ENCODE data around the gene HIVEP3. TPM values are rescaled to one million over a fixed set of nuclear protein-coding genes. Genes with fewer than 3 reads are reported as not detected.
A peak's percentile ranks its signal among the peaks of the same experiment; 100 is the strongest.

Gene HIVEP3
- total RNA-seq, 1 donor from 2014 or later: 5.7 TPM

- intact Hi-C loops (cut with micrococcal nuclease): no loop called here
- no peaks in the 10 kb centered on the region for H3K9me3 ChIP-seq (replicated peaks)
- H3K4me1 ChIP-seq: peaks cover 23% of the 10 kb centered on the region
- no peak overlapping the region for H3K4me3 ChIP-seq
- TF ChIP-seq, protein P1, sequence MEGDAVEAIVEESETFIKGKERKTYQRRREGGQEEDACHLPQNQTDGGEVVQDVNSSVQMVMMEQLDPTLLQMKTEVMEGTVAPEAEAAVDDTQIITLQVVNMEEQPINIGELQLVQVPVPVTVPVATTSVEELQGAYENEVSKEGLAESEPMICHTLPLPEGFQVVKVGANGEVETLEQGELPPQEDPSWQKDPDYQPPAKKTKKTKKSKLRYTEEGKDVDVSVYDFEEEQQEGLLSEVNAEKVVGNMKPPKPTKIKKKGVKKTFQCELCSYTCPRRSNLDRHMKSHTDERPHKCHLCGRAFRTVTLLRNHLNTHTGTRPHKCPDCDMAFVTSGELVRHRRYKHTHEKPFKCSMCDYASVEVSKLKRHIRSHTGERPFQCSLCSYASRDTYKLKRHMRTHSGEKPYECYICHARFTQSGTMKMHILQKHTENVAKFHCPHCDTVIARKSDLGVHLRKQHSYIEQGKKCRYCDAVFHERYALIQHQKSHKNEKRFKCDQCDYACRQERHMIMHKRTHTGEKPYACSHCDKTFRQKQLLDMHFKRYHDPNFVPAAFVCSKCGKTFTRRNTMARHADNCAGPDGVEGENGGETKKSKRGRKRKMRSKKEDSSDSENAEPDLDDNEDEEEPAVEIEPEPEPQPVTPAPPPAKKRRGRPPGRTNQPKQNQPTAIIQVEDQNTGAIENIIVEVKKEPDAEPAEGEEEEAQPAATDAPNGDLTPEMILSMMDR (IDR thresholded peaks at IDR 0.05; ENCODE audit: borderline replicate concordance): no peak
- no peaks in the 10 kb centered on the region for H3K27me3 ChIP-seq (ENCODE audit: low read depth)
- H3K36me3 ChIP-seq: no peaks in the 10 kb centered on the region
- H3K27ac ChIP-seq (replicated peaks): no peak overlapping the region
- no peak for DNase-seq
These were observed 266.1 kb downstream of the HIVEP3 start for GRCh38 chr1:41652384-41653265.

GRCh38 chr1:41650028-41650880 lies 268.5 kb downstream of the HIVEP3 start:
- Histone ChIP-seq H3K4me1 (peaks cover 23% of the 10 kb centered on the region), H3K9me3 (replicated peaks) (no peaks in the 10 kb centered on the region), H3K27me3 (ENCODE audit: low read depth) (no peaks in the 10 kb centered on the region), H3K36me3 (no peaks in the 10 kb centered on the region), H3K4me3 (no peak overlapping the region), H3K27ac (replicated peaks) (no peak overlapping the region)
- TF ChIP-seq, protein P1 (IDR thresholded peaks at IDR 0.05; ENCODE audit: borderline replicate concordance): no peak
- no peak for DNase-seq
- intact Hi-C loops (cut with micrococcal nuclease): no loop called here

DNA sequence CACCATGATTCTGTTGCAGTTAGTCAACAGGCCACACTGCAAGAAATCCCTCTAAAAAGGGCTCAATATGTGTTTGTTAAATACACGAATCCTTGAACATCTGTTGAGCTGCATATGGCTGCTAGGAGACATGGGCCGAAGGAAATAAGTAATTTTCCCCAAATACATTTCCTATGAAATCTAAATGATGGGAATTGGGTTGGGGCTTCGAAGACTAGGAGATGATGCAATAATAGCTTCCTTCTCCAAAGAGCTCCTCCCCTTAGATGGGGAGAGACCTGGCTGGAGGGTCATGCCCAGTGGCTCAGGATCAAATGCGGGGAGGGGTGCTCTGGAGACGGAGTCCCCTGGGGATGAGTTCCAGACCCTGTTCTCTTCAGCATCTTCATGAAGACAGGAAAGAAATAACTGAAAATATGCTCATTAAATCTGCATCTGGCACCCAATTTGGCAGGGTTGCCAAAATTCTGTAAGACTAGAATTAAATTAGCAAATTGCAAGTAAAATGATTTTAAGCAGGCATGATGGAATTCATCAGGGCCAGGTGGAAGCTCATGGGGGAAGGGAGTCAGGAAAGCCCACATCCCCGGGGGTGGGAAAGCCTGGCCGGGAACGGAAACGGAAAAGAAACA lies 269.2 kb downstream of the HIVEP3 start:
- H3K36me3 ChIP-seq: no peaks in the 10 kb centered on the region
- no peak overlapping the region for H3K4me3 ChIP-seq
- no peaks in the 10 kb centered on the region for H3K27me3 ChIP-seq (ENCODE audit: low read depth)
- H3K27ac ChIP-seq (replicated peaks): no peak overlapping the region
- intact Hi-C loops (cut with micrococcal nuclease): no loop called here
- peaks cover 23% of the 10 kb centered on the region for H3K4me1 ChIP-seq
- TF ChIP-seq, protein P1 (IDR thresholded peaks at IDR 0.05; ENCODE audit: borderline replicate concordance): no peak
- DNase-seq: no peak
- no peaks in the 10 kb centered on the region for H3K9me3 ChIP-seq (replicated peaks)

DNA sequence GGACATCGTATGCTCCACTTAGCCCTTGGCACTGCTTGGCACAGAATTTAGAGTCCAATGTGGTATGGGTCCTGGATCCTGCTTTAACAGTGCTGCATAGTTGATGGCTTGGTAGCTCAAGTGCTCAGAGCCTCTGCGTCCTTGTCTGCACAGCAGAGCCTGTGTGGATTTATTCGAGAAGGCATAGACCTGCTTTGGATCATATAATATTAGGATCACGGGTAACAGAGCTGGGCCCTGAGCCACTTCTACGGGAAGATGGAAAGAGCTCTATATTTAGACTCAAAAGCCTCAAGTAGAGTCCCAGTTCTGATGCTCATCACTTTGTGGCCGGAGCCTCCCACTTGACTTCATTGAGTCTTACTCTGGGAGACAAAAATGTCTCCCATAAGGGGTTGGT lies 269.9 kb downstream of the HIVEP3 start:
- DNase-seq: no peak
- H3K27me3 ChIP-seq (ENCODE audit: low read depth): no peaks in the 10 kb centered on the region
- H3K27ac ChIP-seq (replicated peaks): peak overlapping the region; percentile 12
- TF ChIP-seq, protein P1 (IDR thresholded peaks at IDR 0.05; ENCODE audit: borderline replicate concordance): no peak
- H3K4me1 ChIP-seq: peaks cover 23% of the 10 kb centered on the region
- no peaks in the 10 kb centered on the region for H3K36me3 ChIP-seq
- H3K9me3 ChIP-seq (replicated peaks): no peaks in the 10 kb centered on the region
- H3K4me3 ChIP-seq: no peak overlapping the region
- intact Hi-C loops (cut with micrococcal nuclease): no loop called here

GRCh38 chr1:41648230-41648629 lies 270.5 kb downstream of the HIVEP3 start:
- TF ChIP-seq, protein P1 (IDR thresholded peaks at IDR 0.05; ENCODE audit: borderline replicate concordance): no peak
- Histone ChIP-seq H3K27ac (replicated peaks) (no peak overlapping the region), H3K36me3 (no peaks in the 10 kb centered on the region), H3K9me3 (replicated peaks) (no peaks in the 10 kb centered on the region), H3K4me1 (peaks cover 23% of the 10 kb centered on the region), H3K4me3 (no peak overlapping the region), H3K27me3 (ENCODE audit: low read depth) (no peaks in the 10 kb centered on the region)
- DNase-seq: no peak
- intact Hi-C loops (cut with micrococcal nuclease): no loop called here

All from left ventricle myocardium inferior (tissue), 1 donor.